DOHH2 (cell line): ENCODE data around the gene HIC1.

Experiments used
- H3F3A ChIP-seq: fragments of 200-600 bp; sonication (generic), shearing (Covaris generic); 2 replicates; pipeline ENCODE4 v1.6.0; 2016; ENCODE audit warnings: antibody characterized with exemption, mild to moderate bottlenecking; ENCODE audit not compliant: control insufficient read depth, insufficient read depth
- H3K27ac ChIP-seq: fragments of 200-600 bp; sonication (generic); 2 replicates; pipeline ENCODE4 v1.5.1; 2014; ENCODE audit warnings: low read depth, mild to moderate bottlenecking, low read length, moderate library complexity
- H3K27me3 ChIP-seq: fragments of 200-600 bp; sonication (generic); 2 replicates; pipeline ENCODE4 v1.6.1; 2014; ENCODE audit warnings: mild to moderate bottlenecking, low read length, mixed read lengths; ENCODE audit not compliant: control insufficient read depth
- H3K36me3 ChIP-seq: fragments of 200-600 bp; sonication (generic); 2 replicates; pipeline ENCODE4 v1.6.1; 2014; ENCODE audit warnings: mild to moderate bottlenecking, low read length, moderate library complexity, mixed read lengths; ENCODE audit not compliant: control insufficient read depth
- H3K4me1 ChIP-seq: fragments of 200-600 bp; sonication (generic); 2 replicates; pipeline ENCODE4 v1.6.1; 2014; ENCODE audit warnings: mild to moderate bottlenecking, low read length, mixed read lengths; ENCODE audit not compliant: control insufficient read depth
- H3K4me2 ChIP-seq: fragments of 200-600 bp; sonication (generic); 2 replicates; pipeline ENCODE4 v1.6.0; 2014; ENCODE audit warnings: mild to moderate bottlenecking, low read length, moderate library complexity
- H3K4me3 ChIP-seq: fragments of 200-600 bp; sonication (generic); 2 replicates; pipeline ENCODE4 v1.5.1; 2014; ENCODE audit warnings: mild to moderate bottlenecking, low read length, mixed read lengths
- H3K79me2 ChIP-seq: fragments of 200-600 bp; sonication (generic); 2 replicates; pipeline ENCODE4 v1.6.1; 2014; ENCODE audit warnings: mild to moderate bottlenecking, low read length, mixed read lengths; ENCODE audit not compliant: control insufficient read depth
- H3K9me2 ChIP-seq: fragments of 200-600 bp; sonication (generic); replicated peaks from 2 replicates; pipeline ENCODE4 v1.6.1; 2014; ENCODE audit warnings: mild to moderate bottlenecking, low read length, mixed read lengths; ENCODE audit not compliant: control insufficient read depth
- H3K9me3 ChIP-seq: fragments of 200-600 bp; sonication (generic); 2 replicates; pipeline ENCODE4 v1.6.1; 2014; ENCODE audit warnings: antibody characterized with exemption, low read length, mixed read lengths; ENCODE audit not compliant: control insufficient read depth, insufficient read depth
- H4K20me1 ChIP-seq: fragments of 200-600 bp; sonication (generic); 2 replicates; pipeline ENCODE4 v1.6.0; 2014; ENCODE audit warnings: low read depth, mild to moderate bottlenecking, antibody characterized with exemption, low read length, moderate library complexity; ENCODE audit not compliant: control insufficient read depth, insufficient read depth
- EZH2phosphoT487 ChIP-seq: fragments of 200-600 bp; sonication (generic); IDR thresholded peaks from 2 replicates; pipeline ENCODE4 v1.6.1; 2017; ENCODE audit warnings: borderline replicate concordance, mild to moderate bottlenecking, antibody characterized with exemption, low read length, moderate library complexity, mixed read lengths
- TF ChIP-seq, protein P1 (sequence below): fragments of 200-600 bp; sonication (generic); IDR thresholded peaks from one replicate; pipeline ENCODE4 v1.5.1; 2014; ENCODE audit warnings: antibody characterized with exemption, mild to moderate bottlenecking, low read depth, low read length; ENCODE audit not compliant: poor library complexity, severe bottlenecking

Gene HIC1

GRCh38 chr17:2065949-2066400, 11.1 kb downstream of the HIC1 start:
- TF ChIP-seq, protein P1, sequence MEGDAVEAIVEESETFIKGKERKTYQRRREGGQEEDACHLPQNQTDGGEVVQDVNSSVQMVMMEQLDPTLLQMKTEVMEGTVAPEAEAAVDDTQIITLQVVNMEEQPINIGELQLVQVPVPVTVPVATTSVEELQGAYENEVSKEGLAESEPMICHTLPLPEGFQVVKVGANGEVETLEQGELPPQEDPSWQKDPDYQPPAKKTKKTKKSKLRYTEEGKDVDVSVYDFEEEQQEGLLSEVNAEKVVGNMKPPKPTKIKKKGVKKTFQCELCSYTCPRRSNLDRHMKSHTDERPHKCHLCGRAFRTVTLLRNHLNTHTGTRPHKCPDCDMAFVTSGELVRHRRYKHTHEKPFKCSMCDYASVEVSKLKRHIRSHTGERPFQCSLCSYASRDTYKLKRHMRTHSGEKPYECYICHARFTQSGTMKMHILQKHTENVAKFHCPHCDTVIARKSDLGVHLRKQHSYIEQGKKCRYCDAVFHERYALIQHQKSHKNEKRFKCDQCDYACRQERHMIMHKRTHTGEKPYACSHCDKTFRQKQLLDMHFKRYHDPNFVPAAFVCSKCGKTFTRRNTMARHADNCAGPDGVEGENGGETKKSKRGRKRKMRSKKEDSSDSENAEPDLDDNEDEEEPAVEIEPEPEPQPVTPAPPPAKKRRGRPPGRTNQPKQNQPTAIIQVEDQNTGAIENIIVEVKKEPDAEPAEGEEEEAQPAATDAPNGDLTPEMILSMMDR, result no peak
- TF ChIP-seq EZH2phosphoT487, result no peak
- Histone ChIP-seq H3K4me3 (no peak overlapping the region), H3K36me3 (peaks cover 13% of the 10 kb centered on the region), H3K27ac (no peak overlapping the region), H3K9me2 (no peaks in the 10 kb centered on the region), H3K4me1 (peaks cover 11% of the 10 kb centered on the region), H4K20me1 (no peaks in the 10 kb centered on the region), H3F3A (no peaks in the 10 kb centered on the region), H3K9me3 (no peaks in the 10 kb centered on the region), H3K79me2 (no peaks in the 10 kb centered on the region), H3K4me2 (no peak overlapping the region), H3K27me3 (no peaks in the 10 kb centered on the region)

- Histone ChIP-seq H3K79me2 (no peaks in the 10 kb centered on the region), H3K36me3 (peaks cover 13% of the 10 kb centered on the region), H3K27ac (no peak overlapping the region), H3K9me2 (no peaks in the 10 kb centered on the region), H3K4me3 (no peak overlapping the region), H3K4me1 (peaks cover 11% of the 10 kb centered on the region), H3F3A (no peaks in the 10 kb centered on the region), H4K20me1 (no peaks in the 10 kb centered on the region), H3K4me2 (no peak overlapping the region), H3K27me3 (no peaks in the 10 kb centered on the region), H3K9me3 (no peaks in the 10 kb centered on the region)
- TF ChIP-seq EZH2phosphoT487, result no peak
- TF ChIP-seq, protein P1, result no peak
Measured at GRCh38 chr17:2067048-2067561, 12.2 kb downstream of the HIC1 start.

- Histone ChIP-seq H3K79me2 (no peaks in the 10 kb centered on the region), H3K27ac (no peak overlapping the region), H4K20me1 (no peaks in the 10 kb centered on the region), H3K36me3 (peaks cover 13% of the 10 kb centered on the region), H3K4me2 (no peak overlapping the region), H3K27me3 (no peaks in the 10 kb centered on the region), H3K9me3 (no peaks in the 10 kb centered on the region), H3F3A (peaks cover under 1% of the 10 kb centered on the region; the same call in 1 of the 2 replicates), H3K4me3 (no peak overlapping the region), H3K4me1 (peaks cover 11% of the 10 kb centered on the region), H3K9me2 (no peaks in the 10 kb centered on the region)
- TF ChIP-seq, protein P1, result no peak
- no peak for TF ChIP-seq EZH2phosphoT487
Measured at GRCh38 chr17:2067608-2068024, 12.7 kb downstream of the HIC1 start.
